SJSA1 (cell line): ENCODE data around the gene TEX12. TPM values are rescaled to one million over a fixed set of nuclear protein-coding genes. Genes with fewer than 3 reads are reported as not detected.

Source experiments
- DNase-seq, 2 experiments: peaks; one replicate each; pipeline ENCODE4 v3.0.0-alpha.2; 2015 to 2020; ENCODE audit warnings: low spot score in 2 of 2, low read depth in 1 of 2
- H3K27ac ChIP-seq: fragments of 250-450 bp; sonication (Bioruptor Pico); 2 replicates; pipeline ENCODE4 v1.5.1; 2020; ENCODE audit warnings: mild to moderate bottlenecking, moderate library complexity
- H3K27me3 ChIP-seq: fragments of 250-450 bp; sonication (Bioruptor Pico); replicated peaks from 2 replicates; pipeline ENCODE4 v1.5.1; 2020; ENCODE audit warnings: mild to moderate bottlenecking, moderate library complexity
- H3K36me3 ChIP-seq: fragments of 250-450 bp; sonication (Bioruptor Pico); 2 replicates; pipeline ENCODE4 v1.5.1; 2020; ENCODE audit warnings: mild to moderate bottlenecking
- H3K4me1 ChIP-seq: fragments of 250-450 bp; sonication (Bioruptor Pico); replicated peaks from 2 replicates; pipeline ENCODE4 v1.6.1; 2021; ENCODE audit warnings: mild to moderate bottlenecking
- H3K4me3 ChIP-seq: fragments of 250-450 bp; sonication (Bioruptor Pico); 2 replicates; pipeline ENCODE4 v1.5.1; 2020; ENCODE audit warnings: mild to moderate bottlenecking
- H3K9me3 ChIP-seq: fragments of 250-450 bp; sonication (Bioruptor Pico); replicated peaks from 2 replicates; pipeline ENCODE4 v1.5.1; 2020; ENCODE audit warnings: mild to moderate bottlenecking
- total RNA-seq: library from RNA; depleted of rRNA; stranded (reverse); fragments of >200 nt; shearing (Covaris generic); gene quantifications from 2 replicates; pipeline ENCODE4 v1.2.3, GENCODE V29; 2014; rRNA removed

The TEX12 gene
- total RNA-seq, 1 experiment from 2014 or later = not detected

DNA sequence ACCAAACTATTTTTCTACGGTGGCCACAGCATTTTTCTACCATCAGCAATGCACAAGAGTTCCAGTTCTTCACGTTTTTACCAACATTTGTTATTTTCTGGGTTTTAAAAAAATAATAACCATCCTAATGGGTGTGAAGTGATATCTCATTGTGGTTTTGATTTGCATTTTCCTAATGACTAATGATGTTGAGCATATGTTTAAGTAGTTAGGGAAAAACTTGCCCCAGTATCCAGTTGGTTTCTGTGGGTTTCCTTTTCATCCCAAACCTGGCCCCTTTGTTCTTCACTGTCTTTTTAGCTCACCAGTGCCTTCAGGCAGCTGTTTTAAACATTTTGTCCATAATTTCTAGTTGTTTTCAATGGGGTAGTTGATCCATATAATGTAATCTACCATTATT, 44.4 kb downstream of the TEX12 start:
- DNase-seq = no peak
- H3K4me3 ChIP-seq = no peak overlapping the region
- H3K4me1 ChIP-seq = peaks cover 8% of the 10 kb centered on the region
- no peaks in the 10 kb centered on the region for H3K36me3 ChIP-seq
- H3K27me3 ChIP-seq = no peaks in the 10 kb centered on the region
- no peaks in the 10 kb centered on the region for H3K9me3 ChIP-seq
- no peak overlapping the region for H3K27ac ChIP-seq

DNA sequence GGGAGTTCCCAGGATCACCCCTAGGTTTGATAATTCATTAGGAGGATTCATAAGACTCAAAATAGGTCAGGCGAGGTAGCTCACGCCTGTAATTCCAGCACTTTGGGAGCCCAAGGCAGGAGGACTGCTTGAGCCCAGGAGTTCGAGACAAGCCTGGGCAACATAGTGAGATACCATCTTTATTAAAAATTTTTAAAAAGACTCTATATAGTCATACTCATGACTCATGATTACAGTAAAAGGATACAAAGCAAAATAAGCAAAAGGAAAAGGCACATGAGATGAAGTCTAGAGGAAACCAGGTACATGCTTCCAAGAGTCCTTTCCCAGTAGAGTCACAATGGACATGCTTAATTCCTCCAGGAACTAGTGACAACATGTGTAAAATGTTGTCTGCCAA, 45.1 kb downstream of the TEX12 start:
- no peak overlapping the region for H3K4me3 ChIP-seq
- no peak overlapping the region for H3K27ac ChIP-seq
- H3K4me1 ChIP-seq = peaks cover 11% of the 10 kb centered on the region
- no peaks in the 10 kb centered on the region for H3K27me3 ChIP-seq
- no peak for DNase-seq
- no peaks in the 10 kb centered on the region for H3K36me3 ChIP-seq
- H3K9me3 ChIP-seq = no peaks in the 10 kb centered on the region

DNA sequence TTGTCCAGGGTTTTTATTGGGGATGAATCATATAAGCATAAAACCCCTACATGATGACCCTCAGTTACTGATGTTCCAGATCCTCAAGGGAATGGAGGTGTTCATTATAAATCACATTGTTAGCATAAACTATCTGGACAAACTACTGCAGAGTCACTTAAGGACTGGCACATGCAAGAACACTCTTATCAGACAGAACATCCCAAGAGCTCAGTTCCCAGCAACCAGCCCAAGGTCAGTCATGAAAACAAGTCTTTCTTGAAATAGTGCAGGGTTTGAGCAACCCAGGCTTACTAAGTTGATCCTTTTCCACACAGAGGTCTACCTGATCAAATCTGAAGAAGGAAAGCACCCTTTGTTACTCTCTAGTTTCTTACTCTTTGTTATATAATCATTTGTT, 45.5 kb downstream of the TEX12 start:
- Histone ChIP-seq H3K4me1 (peaks cover 11% of the 10 kb centered on the region), H3K27me3 (no peaks in the 10 kb centered on the region), H3K36me3 (no peaks in the 10 kb centered on the region), H3K9me3 (no peaks in the 10 kb centered on the region), H3K4me3 (no peak overlapping the region), H3K27ac (no peak overlapping the region)
- no peak for DNase-seq

DNA sequence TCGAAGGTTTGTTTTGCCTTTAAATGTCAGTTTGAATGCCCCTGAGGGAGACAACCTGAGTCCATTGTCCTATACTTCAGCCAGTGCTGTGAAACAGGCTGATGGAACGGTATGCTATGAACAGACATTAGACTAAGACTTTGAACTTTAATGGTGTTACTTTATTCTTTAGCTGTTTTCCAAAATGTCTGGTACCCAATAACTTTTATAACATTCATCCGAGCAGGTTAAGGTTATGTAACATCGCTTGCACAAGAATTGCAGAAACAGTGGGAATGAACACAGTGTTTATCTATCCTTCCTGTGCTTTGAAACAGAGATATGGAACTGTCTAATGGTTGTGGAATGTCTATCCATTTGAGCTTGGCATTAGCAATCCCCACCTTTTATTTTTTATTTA, 46.6 kb downstream of the TEX12 start:
- Histone ChIP-seq H3K27ac (no peak overlapping the region), H3K4me1 (peaks cover 11% of the 10 kb centered on the region), H3K9me3 (no peaks in the 10 kb centered on the region), H3K4me3 (no peak overlapping the region), H3K27me3 (no peaks in the 10 kb centered on the region), H3K36me3 (no peaks in the 10 kb centered on the region)
- no peak for DNase-seq

DNA sequence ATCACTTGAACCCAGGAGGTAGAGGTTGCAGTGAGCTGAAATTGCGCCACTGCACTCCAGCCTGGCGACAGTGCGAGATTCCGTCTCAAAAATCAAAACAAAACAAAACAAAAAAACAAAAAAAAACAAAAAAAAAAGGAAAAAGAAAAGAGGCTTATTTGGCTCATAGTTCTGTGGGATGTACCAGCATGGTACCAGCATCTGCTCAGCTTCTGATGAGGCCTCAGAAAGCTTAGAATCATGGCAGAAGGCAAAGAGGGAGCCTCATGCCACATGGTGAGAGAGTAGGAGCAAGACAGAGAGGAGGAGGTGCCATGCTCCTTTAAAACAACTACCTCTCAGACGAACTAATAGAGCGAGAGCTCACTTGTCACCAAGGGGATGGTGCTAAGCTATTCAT, 48.4 kb downstream of the TEX12 start:
- Histone ChIP-seq H3K36me3 (no peaks in the 10 kb centered on the region), H3K4me1 (peaks cover 11% of the 10 kb centered on the region), H3K9me3 (no peaks in the 10 kb centered on the region), H3K27ac (no peak overlapping the region), H3K27me3 (no peaks in the 10 kb centered on the region), H3K4me3 (no peak overlapping the region)
- no peak for DNase-seq

DNA sequence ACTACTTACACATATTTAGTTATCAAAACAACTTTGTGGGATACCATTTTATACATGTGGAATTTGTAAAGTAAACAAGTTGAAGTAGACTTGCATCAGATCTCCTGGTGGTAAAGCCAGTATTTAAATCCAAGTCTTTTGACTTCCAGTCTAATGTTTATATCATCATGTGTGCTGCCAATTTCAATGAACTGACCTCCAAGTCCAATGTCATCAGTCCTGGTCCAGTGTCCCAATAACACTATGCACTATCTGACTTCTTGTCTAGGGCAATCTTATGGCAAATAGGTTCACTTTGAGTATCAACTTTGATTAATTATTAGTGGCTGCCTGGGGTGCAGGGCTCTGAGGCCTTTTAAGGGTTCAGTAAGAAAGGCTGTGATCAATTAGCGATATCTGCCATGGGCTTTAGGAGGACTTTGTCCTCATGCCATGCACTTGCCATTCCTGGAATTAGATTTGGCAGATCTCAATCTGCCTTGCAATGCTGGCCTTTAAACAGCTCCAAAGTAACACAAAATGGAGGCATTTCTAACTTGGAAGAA, 49.5 kb downstream of the TEX12 start:
- Histone ChIP-seq H3K9me3 (no peaks in the 10 kb centered on the region), H3K27ac (no peak overlapping the region), H3K36me3 (no peaks in the 10 kb centered on the region), H3K27me3 (no peaks in the 10 kb centered on the region), H3K4me3 (no peak overlapping the region), H3K4me1 (peaks cover 14% of the 10 kb centered on the region)
- DNase-seq = peak in 1 of 2 experiments; percentile 26

DNA sequence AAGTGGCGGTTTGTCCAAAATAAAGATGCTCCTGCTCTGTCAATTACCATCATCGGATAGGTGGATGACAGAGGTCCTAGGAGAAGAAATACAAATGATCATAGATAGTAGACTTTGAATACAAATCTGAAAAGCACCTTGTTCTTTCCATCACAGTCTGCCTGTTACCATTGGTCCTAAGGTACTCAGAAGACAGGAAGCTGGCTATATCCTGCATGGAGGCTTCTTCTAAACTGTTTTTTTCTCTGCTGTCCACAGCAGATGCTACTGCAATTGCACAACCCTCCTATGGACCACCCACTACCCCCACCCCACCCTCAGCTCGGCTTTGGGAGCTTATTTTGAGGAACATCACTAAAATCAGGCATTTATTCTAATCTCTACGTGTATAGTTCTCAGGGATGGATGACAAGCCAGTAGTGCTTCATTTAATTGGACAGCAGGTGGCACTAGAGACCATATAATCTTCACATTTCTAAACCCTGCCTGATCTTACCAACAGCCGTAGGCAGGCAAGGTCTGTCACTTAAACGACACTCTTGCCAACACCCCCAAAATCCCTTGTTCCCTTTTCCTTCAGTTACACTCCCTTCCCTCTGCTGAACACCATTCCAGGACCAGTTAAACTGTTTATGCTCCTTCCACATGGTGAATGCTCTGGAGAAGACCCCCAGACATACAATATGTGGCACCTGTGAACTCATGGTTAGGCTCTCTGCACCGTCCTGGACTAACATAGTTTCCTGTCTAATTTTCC, 52.5 kb downstream of the TEX12 start:
- Histone ChIP-seq H3K4me3 (no peak overlapping the region), H3K27ac (no peak overlapping the region), H3K4me1 (peaks cover 14% of the 10 kb centered on the region), H3K9me3 (no peaks in the 10 kb centered on the region), H3K36me3 (no peaks in the 10 kb centered on the region), H3K27me3 (no peaks in the 10 kb centered on the region)
- peak in 1 of 2 experiments; percentile 33 for DNase-seq

DNA sequence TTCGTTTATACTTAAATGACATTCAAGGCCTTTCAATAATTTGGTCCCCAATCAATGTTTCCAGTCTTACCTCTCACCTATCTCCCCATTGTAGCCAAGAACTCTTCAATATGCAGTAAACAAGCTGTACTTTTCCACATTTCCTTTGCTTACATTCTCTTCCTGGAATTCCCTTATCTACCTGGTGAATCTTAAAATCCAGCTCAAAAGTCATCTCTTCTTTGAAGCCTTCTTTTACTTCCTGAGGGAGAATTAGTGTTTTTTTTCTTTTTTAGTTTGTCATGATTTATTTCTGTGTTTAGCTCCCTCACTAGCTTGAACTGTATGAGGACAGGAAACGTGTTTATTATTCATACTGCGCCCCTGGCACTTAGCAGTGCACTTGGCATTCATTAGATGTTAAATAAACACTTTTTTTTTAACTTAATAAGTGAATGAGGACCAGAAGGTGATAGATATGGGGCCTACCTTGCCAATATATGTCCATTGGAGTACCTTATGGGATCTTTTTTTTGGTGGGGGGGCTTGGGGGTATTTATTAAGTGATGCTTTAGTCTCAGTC, 54.2 kb downstream of the TEX12 start:
- no peaks in the 10 kb centered on the region for H3K27me3 ChIP-seq
- DNase-seq = no peak
- no peak overlapping the region for H3K27ac ChIP-seq
- H3K36me3 ChIP-seq = peaks cover 2% of the 10 kb centered on the region
- no peak overlapping the region for H3K4me3 ChIP-seq
- H3K9me3 ChIP-seq = no peaks in the 10 kb centered on the region
- peaks cover 11% of the 10 kb centered on the region for H3K4me1 ChIP-seq

Other genes starting within 250 kb of the TEX12 start
- gene C11orf52, start 248.5 kb upstream of the TEX12 start, total RNA-seq = not detected in 2 replicates
- gene DIXDC1, start 230.0 kb upstream of the TEX12 start, total RNA-seq = 8.4 and 10.3 TPM in 2 replicates
- 18.4 and 26.6 TPM in 2 replicates for gene DLAT, start 142.0 kb upstream of the TEX12 start, total RNA-seq
- gene PIH1D2, start 93.4 kb upstream of the TEX12 start, total RNA-seq = 0.19 and 2.6 TPM in 2 replicates
- gene NKAPD1, start 93.1 kb upstream of the TEX12 start, total RNA-seq = 13.5 and 24.4 TPM in 2 replicates
- 36.3 and 40.8 TPM in 2 replicates for gene TIMM8B, start 80.6 kb upstream of the TEX12 start, total RNA-seq
- 52.2 and 92.2 TPM in 2 replicates for gene SDHD, start 80.5 kb upstream of the TEX12 start, total RNA-seq
- gene IL18, start 3.3 kb upstream of the TEX12 start, total RNA-seq = 1.2 and 2.1 TPM in 2 replicates
- 0.42 TPM in 1 of 2 replicates, not detected in the other for gene BCO2, start 8.1 kb downstream of the TEX12 start, total RNA-seq
- gene PTS, start 59.1 kb downstream of the TEX12 start, total RNA-seq = 55.7 and 67.4 TPM in 2 replicates
- not detected in 2 replicates for gene PLET1, start 93.5 kb downstream of the TEX12 start, total RNA-seq